GM19467 (cell line): Measurements from ENCODE around the gene NIPBL.
A peak's percentile ranks its signal among the peaks of the same experiment; 100 is the strongest.
"Not testable (repeated sequence)": the region's sequence is repeated elsewhere in the genome, so short reads cannot be mapped to it uniquely, and the experiment has no call there.

ENCODE experiments used
- ATAC-seq: cut with Tn5 transposase; IDR thresholded peaks from one replicate; pipeline ENCODE4 v1.9.1; 2021; ENCODE audit warnings: mild to moderate bottlenecking, moderate library complexity; ENCODE audit not compliant: unreplicated experiment

NIPBL gene

GRCh38 chr5:36876299-36876964 is at the start of gene NIPBL:
Gene NIPBL (plus strand): TSS chr5:36876769. CDS start chr5:36953697, 76,928 bp downstream.
- ATAC-seq = peak; percentile 55

GRCh38 chr5:36832274-36832673 is 44.3 kb upstream of the NIPBL start:
- ATAC-seq = no peak

- no peak for ATAC-seq
Observed at GRCh38 chr5:36836831-36837230, 39.7 kb upstream of the NIPBL start.

- ATAC-seq = no peak
Observed at GRCh38 chr5:36839489-36840476, 36.8 kb upstream of the NIPBL start.

- ATAC-seq = no peak
Observed at GRCh38 chr5:36841677-36842076, 34.9 kb upstream of the NIPBL start.

DNA sequence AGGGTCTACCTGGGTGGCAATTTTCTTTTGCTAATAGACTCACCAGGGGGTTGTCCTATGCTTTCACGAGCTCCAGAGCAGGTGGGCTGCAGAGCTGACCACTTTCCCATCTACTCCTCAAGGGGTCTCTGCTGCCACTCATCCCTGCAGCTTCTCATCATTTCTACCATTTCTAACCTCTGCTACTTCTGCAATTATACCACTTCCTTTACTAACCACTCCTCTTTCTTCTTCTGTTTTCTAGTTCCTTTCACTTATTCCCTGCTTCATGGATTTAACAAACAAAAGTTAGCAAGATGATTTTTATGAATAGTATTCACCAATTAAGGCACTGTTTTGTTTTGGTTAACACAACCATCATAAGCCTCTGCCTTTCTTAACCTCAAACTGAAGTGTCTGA is 34.5 kb upstream of the NIPBL start:
- no peak for ATAC-seq

GRCh38 chr5:36844305-36844704 is 32.3 kb upstream of the NIPBL start:
- no peak for ATAC-seq

DNA sequence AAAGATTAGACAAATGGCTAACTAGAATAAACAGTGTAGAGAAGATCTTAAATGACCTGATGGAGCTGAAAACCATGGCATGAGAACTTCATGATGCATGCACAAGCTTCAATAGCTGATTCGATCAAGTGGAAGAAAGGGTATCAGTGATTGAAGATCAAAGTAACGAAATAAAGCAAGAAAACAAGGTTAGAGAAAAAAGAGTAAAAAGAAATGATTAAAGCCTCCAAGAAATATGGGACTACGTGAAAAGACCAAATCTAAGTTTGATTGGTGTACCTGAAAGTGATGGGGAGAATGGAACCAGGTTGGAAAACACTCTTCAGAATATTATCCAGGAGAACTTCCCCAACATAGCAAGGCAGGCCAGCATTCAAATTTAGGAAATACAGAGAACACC is 28.0 kb upstream of the NIPBL start:
- not testable (repeated sequence) for ATAC-seq

DNA sequence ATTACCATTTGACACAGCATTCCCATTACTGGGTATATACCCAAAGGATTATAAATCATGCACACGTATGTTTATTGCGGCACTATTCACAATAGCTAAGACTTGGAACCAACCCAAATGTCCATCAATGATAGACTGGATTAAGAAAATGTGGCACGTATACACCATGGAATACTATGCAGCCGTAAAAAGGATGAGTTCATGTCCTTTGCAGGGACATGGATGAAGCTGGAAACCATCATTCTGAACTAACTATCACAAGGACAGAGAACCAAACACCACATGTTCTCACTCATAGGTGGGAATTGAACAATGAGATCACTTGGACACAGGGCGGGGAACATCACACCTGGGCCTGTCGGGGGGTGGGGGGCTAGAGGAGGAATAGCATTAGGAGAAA is 23.7 kb upstream of the NIPBL start:
- ATAC-seq = not testable (repeated sequence)

DNA sequence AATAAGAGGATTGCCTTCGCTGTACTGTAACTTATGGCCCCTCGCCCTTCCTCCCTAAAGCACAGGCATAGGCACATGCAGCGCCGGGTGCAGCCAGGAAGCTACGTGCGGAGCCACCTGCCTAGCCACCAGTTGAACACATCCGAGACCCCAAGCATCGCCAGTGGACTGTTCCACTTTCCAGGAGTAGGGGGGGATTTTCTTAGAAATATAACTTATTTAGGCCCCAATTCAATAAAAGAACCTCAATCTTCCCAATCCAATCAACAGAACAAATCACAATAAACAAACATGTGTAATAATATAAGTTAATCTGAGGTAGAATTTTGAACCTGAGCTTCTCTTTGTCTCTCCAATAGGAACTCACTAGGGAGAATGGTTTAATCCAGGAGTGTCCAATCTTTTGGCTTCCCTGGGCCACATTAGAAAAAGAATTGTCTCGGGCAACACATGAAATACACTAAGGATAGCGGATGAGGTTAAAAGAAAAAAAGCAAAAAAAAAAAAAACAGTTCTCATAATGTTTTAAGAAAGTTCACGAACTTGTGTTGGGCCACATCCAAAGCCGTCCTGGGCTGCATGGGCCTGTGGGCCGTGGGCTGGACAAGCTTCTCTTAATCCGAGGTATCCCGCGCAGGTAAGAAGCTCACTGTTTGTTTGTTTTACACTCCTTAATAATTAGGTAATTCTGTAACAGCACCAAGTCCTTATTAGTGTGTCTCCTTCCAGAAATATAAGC is 22.0 kb upstream of the NIPBL start:
- no peak for ATAC-seq

DNA sequence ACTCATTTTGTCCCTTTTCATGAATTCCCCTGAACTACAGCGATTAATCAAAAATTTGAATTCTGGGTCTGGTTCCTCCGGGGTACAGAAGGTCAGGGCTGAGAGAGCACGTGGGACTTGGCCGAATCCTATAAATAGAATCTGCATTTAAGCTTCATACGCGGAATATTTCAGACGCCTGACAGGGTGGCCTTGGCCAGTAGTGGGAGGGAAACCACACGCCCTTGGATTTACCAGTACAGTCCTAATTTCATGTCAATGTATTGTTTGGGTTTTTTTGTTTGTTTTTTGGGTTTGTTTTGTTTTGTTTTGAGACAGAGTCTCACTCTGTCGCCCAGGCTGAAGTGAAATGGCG is 21.5 kb upstream of the NIPBL start:
- ATAC-seq = no peak

DNA sequence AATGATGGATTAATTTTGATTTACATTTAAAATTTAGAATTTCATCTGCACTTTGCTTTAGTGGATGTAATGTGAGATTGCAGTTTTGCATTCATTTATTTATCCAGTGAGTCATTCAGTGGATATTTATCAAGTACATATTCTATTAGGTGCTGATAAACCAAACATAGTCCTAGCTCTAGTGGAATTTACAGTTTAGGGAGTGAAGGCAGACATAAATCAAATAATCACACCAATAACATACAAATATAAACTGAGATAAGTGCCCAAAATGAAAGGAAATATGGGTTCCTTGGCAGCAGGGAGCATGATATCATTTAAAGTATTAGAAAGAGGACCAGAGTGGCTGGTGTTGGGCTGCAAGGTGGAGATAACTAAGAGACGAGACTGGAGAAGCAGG is 14.7 kb upstream of the NIPBL start:
- ATAC-seq = no peak

GRCh38 chr5:36870399-36871040 is 6.0 kb upstream of the NIPBL start:
- peak; percentile 75 for ATAC-seq

- no peak for ATAC-seq
Observed at GRCh38 chr5:36874465-36874864, 2.1 kb upstream of the NIPBL start.

DNA sequence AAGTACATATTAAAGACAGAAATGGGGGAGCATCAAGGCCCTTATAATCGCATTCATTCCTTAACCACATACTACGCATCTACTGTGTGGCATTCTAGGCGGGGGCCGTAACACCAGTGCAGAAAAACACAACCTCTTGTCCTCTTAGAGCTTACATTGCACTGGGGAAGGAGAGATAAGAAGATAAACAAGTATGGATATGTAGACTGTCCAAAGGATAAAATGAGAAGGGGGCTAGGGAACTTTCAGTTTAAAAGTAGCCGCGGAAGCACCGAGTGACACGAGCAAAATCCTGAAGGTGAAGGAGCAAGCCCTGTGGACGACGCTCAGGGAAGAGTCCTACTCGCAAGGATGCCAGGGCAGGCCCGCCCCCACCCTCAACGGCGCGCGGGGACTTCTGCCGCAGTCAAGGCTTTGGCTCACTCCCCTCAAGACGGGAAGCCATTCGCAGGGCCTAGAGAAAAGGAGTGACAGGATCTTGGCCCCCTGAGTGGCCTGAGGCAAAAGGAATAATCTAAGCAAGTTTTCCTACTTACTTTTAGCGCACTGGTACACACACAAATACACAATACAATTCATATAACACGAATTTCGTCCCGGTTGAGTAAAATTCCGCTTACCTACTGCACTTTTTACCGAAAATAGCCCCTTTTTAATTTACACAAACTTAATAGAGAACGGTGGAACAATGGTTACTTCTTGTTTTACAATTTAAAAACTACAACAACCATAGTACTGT is 1.3 kb upstream of the NIPBL start:
- no peak for ATAC-seq

- ATAC-seq = peak; percentile 56
Observed at GRCh38 chr5:36875790-36876298, 725 bp upstream of the NIPBL start.

DNA sequence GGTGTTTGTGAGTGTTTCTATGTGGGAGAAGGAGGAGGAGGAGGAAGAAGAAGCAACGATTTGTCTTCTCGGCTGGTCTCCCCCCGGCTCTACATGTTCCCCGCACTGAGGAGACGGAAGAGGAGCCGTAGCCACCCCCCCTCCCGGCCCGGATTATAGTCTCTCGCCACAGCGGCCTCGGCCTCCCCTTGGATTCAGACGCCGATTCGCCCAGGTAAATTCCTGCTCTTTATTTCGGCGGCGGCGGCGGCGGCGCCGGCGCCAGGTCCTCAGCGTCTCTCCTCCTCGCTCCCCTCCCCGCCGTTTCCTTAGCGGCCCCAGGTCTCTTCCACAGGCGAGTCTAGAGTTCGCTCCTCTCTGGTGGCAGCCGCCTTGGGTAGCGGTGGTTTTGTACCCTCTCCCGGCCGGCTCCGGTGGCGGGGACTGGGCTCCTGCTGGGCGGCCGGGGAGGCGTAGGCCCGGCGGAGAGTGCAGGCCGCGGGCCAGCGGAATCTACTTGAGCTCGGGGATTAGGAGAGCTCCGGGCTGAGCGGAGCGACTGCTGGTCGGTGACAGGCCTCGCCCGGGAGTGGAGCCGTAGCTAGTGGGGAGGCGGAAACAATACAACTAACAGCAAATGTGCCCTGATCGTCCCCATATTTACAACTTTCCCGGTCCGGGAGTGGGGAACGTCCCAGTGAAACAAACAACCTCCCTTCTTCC is 547 bp downstream of the NIPBL start:
- ATAC-seq = peak; percentile 13

- ATAC-seq = no peak
Observed at GRCh38 chr5:36877667-36878391, 1.3 kb downstream of the NIPBL start.
